DMS53 treated with DMSO at 0.1 percent for 48 hours (cell line): ENCODE results near the gene ARHGAP8.
A peak's percentile ranks its signal among the peaks of the same experiment; 100 is the strongest.
"Not testable (repeated sequence)": the region's sequence is repeated elsewhere in the genome, so short reads cannot be mapped to it uniquely, and the experiment has no call there.

ENCODE experiments used
- DNase-seq: peaks from one replicate; lab custom pipeline; 2025; ENCODE audit not compliant: unreplicated experiment; lab: John Stamatoyannopoulos, UW

Gene ARHGAP8

GRCh38 chr22:44884562-44884961, 132.2 kb downstream of the ARHGAP8 start:
- no peak for DNase-seq

GRCh38 chr22:44884968-44885805, 132.8 kb downstream of the ARHGAP8 start:
- peak; percentile 95 for DNase-seq

DNA sequence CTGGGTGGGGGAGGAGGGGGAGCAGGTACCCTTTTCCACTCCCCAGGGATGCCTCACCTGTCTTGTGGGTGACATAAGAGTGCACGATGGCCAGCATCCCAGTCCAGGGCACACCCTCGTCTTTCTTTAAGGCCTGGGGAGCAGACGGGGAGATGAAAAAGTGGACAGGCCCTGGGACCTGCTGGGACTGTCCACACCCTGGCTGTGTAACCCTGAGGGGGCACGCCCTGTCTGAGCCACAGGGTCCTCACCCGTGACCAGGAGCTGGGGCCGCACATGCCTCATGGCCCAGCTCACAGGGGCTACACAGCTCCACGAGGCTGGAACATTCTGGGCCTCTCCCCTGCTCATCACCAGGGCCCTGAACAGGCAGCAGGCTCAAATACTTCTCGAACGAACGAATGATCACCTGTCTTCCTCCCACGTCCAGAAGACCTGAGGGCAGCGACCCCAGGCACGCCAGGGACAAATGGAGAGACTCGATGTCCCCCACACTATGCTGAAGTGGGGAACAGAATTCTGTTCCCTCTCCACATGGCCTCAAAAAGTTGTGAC, 133.5 kb downstream of the ARHGAP8 start:
- DNase-seq = no peak

DNA sequence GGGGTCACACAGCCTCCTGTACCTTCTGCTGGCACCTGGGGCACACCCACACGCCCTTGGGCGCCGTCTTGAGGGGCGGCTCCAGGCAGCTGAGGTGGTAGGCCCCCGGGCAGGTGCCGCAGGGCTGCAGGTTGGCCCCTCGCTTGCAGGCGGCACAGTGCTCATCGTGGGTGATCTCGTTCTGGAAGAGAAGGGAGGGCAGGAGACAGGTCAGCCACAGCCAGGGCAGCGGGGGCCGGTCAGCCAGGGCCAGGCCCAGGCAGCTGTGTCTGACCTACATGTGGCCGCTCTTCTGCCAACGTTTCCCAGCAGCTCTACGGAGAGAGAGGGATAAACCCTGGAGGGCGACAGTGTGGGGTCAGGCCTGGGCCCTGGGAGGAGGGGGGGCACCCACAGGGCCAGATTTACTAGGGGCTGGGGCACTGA, 135.6 kb downstream of the ARHGAP8 start:
- no peak for DNase-seq

- no peak for DNase-seq
Measured at GRCh38 chr22:44888491-44889254, 136.3 kb downstream of the ARHGAP8 start.

- DNase-seq = no peak
Measured at GRCh38 chr22:44889255-44889878, 137.0 kb downstream of the ARHGAP8 start.

- DNase-seq = no peak
Measured at GRCh38 chr22:44890416-44891292, 138.3 kb downstream of the ARHGAP8 start.

GRCh38 chr22:44891293-44891747, 138.9 kb downstream of the ARHGAP8 start:
- DNase-seq = no peak

DNA sequence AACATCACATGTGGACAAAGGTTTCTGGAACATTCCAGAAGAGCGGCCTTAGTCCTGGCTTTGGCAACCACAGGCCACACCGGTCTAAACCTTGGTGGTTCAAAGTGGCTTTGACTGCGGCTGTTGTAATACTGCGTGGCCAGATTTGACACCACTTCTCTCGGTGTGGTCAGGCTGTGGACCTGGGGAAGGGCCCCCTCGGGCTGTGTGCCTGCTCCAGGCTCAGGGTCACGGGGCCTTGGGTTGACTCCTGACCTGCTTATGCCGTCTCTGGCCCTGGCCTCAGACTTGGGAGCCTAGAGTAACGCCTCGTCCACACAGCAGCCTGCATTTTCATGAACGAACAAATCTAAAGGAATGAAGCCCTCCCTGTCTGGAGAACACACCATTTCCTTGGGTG, 139.4 kb downstream of the ARHGAP8 start:
- no peak for DNase-seq

GRCh38 chr22:44892243-44892642, 139.9 kb downstream of the ARHGAP8 start:
- no peak for DNase-seq

DNA sequence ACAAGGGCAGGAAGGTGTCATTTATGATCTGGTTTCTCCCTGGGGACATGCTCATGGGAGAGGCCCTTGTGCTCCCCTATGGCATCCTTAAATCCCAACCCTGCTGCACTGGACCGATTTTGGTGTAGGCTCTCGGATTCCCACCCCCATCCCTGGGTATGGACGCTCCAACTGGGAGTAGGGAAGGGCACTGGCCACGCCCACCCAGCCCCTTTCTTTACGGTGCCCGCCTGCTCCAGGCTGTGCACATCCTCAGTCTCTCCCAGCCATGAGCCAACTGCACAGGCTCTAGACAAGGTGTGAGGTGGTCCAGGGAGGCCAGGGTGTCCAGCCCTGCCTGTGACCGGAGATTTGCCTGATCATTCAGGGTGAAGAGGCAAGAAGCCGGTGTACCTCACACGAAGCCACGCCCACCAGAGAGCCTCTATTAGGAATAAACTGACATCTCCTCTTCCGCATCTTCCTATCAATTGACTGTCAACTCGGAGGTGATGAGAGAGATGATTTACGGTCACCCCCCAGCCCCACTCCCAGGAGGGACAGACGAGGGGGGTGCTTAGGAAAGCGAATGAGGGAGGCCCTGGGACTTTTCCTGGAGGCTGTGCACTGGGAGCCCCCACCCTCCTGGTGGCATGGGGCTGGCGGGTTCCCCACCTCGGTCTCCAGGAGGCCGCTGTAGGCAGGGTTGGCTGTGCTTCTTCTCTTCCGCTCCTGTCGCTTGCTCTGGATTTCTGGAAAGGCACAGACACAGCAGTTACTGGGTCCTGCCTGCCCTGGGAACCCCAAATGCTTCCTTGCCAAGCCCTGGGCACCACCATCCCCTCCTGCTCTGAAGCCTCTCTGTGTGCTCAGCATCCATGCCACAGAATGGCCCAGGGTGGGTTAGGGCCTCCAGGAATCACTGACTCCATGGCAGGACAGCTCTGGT, 140.7 kb downstream of the ARHGAP8 start:
- no peak for DNase-seq

DNA sequence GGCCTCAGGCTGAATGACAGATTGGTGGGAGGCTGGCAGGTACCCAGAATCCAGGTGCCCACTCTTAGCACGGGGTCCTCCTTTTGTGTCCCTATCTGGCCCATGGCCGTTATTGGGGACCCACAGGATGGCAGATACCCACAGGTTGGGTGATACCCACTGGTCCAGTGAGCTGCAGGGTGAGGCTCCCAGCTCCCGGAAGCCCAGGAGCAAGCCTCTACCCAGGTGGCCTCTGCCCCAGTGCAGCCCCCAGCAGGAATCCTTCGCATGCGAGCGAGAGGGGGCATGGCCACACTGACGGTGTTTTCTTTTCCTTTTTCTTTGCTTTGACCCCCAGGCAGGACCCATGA, 141.3 kb downstream of the ARHGAP8 start:
- DNase-seq = no peak

DNA sequence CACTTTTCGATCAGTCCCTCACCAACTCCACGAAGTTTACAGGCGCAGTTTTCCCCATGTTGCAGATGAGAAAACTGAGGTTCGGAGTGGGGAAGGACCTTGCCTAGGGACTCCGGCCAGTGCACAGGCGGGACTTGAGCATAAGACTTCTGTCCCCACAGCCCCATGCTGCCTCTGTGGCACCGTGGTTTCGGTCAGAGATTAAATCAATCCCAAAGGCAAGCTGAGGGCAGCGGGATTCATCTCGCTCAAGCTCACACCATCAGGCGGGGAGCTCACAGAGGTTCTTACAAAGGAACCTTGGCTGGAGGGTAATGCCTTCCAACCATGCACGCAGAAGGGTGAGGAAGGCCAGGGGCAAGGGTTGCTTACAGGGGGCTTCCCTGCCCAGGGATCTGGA, 141.9 kb downstream of the ARHGAP8 start:
- no peak for DNase-seq

GRCh38 chr22:44894782-44895181, 142.4 kb downstream of the ARHGAP8 start:
- no peak for DNase-seq

GRCh38 chr22:44895296-44896055, 143.1 kb downstream of the ARHGAP8 start:
- DNase-seq = no peak

DNA sequence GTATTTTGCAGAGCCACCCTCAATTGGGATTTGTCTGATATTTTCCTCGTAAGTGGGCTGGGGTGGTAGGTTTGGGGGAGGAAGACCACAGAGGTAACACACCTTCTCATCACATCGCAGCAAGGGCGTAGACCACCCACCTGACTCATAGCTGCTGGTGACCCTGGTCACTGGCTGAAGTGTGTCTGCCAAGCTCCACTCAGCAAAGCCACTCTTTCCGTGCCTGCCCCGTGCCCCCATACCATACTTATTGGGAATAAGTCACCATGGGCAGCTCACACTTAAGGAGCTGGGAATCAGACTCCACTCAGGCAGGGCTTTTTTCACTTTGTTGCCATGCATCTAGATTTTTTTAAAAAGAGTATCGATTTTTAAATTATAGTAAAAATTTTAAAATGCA, 145.9 kb downstream of the ARHGAP8 start:
- DNase-seq = no peak

- DNase-seq = no peak
Measured at GRCh38 chr22:44901301-44901700, 148.9 kb downstream of the ARHGAP8 start.

GRCh38 chr22:44903164-44903563, 150.8 kb downstream of the ARHGAP8 start:
- DNase-seq = not testable (repeated sequence)
